Sigmoid colon (tissue), 7 donors: ENCODE measurements around the gene CCDC33. TPM values are rescaled to one million over a fixed set of nuclear protein-coding genes. Genes with fewer than 3 reads are reported as not detected.
A peak's percentile ranks its signal among the peaks of the same experiment; 100 is the strongest.

Source experiments
- DNase-seq: peaks from one replicate; pipeline ENCODE4 v3.0.0-alpha.2; 2019
- H3K27ac ChIP-seq, 4 donors: fragments of 200-600 bp; sonication (generic); one replicate each; pipeline ENCODE4 v1.5.1; 2016 to 2019; ENCODE audit warnings: mild to moderate bottlenecking in 1 of 4
- H3K27me3 ChIP-seq, 3 donors: fragments of 200-600 bp; sonication (generic); one replicate each; pipeline ENCODE4 v1.5.1; 2019; ENCODE audit warnings: mild to moderate bottlenecking in 1 of 3
- H3K36me3 ChIP-seq, 4 donors: fragments of 200-600 bp; sonication (generic); one replicate each; pipeline ENCODE4 v1.5.1; 2016 to 2019
- H3K4me1 ChIP-seq, 4 donors: fragments of 200-600 bp; sonication (generic); one replicate each; pipeline ENCODE4 v1.5.1; 2017 to 2019
- H3K4me3 ChIP-seq, 4 donors: fragments of 200-600 bp; sonication (generic); one replicate each; pipeline ENCODE4 v1.5.1; 2017 to 2019; ENCODE audit warnings: mild to moderate bottlenecking in 2 of 4, moderate library complexity in 1 of 4
- H3K9me3 ChIP-seq, 4 donors: fragments of 200-600 bp in 3 of 4; sonication (generic) in 3 of 4; one replicate each; pipeline versions ENCODE4 v1.5.1 to v1.6.1; 2013 to 2019
- EP300 ChIP-seq, 4 donors: sonication (generic); formaldehyde crosslinking; IDR thresholded peaks; one replicate each; pipeline ENCODE4 v1.6.1; 2017; ENCODE audit warnings: antibody characterized with exemption in 4 of 4
- POLR2A ChIP-seq, 2 donors: fragments of 450-650 bp; IDR thresholded peaks; one replicate each; pipeline ENCODE4 v1.6.1; 2016; ENCODE audit warnings: antibody characterized with exemption in 2 of 2, mild to moderate bottlenecking in 2 of 2, moderate library complexity in 2 of 2
- POLR2AphosphoS5 ChIP-seq, 4 donors: sonication (generic); formaldehyde crosslinking; IDR thresholded peaks; one replicate each; pipeline ENCODE4 v1.6.1; 2017; ENCODE audit warnings: antibody characterized with exemption in 4 of 4
- WGBS, 2 donors: extraction: QIAGEN DNeasy Blood & Tissue Kit; methylation state at CpG; one replicate each; pipeline ENCODE4 v1.1.7; 2013; 5-methylcytosine and 5-hydroxymethylcytosine counted together
- intact Hi-C: fragments of 100-400 bp; cut with DNase I; formaldehyde crosslinking; loops from one replicate; pipeline ENCODE4 v1.15.1; 2023
- polyA plus RNA-seq, 3 donors: library from polyadenylated mRNA; stranded (reverse); fragments of 200-250 nt; gene quantifications; one replicate each; pipeline ENCODE4 v1.2.3, GENCODE V29; 2013
- total RNA-seq, 4 donors: library from RNA; depleted of rRNA; stranded (reverse); fragments of >200 nt; gene quantifications; one replicate each; pipeline ENCODE4 v1.1.0, GENCODE V29; 2016
- TF ChIP-seq, protein P1 (sequence below), 4 experiments: fragments of 450-650 bp in 3 of 4; fragments of 200-600 bp in 1 of 4; IDR thresholded peaks; one replicate each; pipeline ENCODE4 v1.5.1; 2016 to 2019; ENCODE audit warnings: antibody characterized with exemption in 4 of 4, mild to moderate bottlenecking in 3 of 4, moderate library complexity in 2 of 4
- donor health status: healthy with polysubstance abuse.
- donor health status: Bipolar disorder and iron deficiency.
- donor health status: healthy.

Gene CCDC33
- total and polyA plus RNA-seq, 7 donors, result 0.09 to 0.60 TPM; not detected in 5

GRCh38 chr15:74239051-74239705 is 3.1 kb downstream of the CCDC33 start:
- TF ChIP-seq EP300 (IDR thresholded peaks at IDR 0.05), result no peak
- no peak for TF ChIP-seq POLR2AphosphoS5 (IDR thresholded peaks at IDR 0.05)
- TF ChIP-seq, protein P1, sequence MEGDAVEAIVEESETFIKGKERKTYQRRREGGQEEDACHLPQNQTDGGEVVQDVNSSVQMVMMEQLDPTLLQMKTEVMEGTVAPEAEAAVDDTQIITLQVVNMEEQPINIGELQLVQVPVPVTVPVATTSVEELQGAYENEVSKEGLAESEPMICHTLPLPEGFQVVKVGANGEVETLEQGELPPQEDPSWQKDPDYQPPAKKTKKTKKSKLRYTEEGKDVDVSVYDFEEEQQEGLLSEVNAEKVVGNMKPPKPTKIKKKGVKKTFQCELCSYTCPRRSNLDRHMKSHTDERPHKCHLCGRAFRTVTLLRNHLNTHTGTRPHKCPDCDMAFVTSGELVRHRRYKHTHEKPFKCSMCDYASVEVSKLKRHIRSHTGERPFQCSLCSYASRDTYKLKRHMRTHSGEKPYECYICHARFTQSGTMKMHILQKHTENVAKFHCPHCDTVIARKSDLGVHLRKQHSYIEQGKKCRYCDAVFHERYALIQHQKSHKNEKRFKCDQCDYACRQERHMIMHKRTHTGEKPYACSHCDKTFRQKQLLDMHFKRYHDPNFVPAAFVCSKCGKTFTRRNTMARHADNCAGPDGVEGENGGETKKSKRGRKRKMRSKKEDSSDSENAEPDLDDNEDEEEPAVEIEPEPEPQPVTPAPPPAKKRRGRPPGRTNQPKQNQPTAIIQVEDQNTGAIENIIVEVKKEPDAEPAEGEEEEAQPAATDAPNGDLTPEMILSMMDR (IDR thresholded peaks at IDR 0.05), result no peak
- no peak for TF ChIP-seq POLR2A (IDR thresholded peaks at IDR 0.05)
- intact Hi-C loops, result no loop called here

DNA sequence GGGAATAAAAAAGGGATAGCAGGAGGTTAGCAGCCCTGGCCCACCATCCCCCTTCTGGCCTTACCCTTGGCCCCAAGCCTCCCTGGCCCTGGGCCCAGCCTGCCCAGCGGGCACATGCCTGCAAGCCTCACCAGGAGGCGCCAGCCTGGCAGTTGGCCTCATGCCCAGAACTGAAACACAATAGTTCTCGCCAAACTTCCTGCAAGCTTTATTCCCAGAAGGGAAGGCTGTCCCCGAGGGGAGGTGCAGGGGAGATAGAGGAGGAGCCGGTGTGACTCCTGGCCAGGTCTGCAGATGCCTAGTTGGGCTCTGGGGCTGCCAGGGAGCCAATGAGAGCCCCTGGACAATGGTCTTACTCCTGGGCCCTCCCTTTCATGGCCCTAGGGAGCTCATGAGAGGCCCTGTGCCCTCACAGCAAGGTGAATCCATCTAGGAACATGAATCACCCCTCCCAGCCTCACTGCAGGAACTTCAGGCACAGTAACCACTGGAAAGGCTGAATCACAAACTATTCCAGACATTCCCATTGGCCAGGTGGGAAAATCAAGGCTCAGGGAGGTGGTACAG is 4.0 kb downstream of the CCDC33 start:
- WGBS, 2 donors, result 4 to 21% methylated on average over 5 of the region's 5 CpGs
- peak; percentile 82 for DNase-seq
- no peaks in the 10 kb centered on the region for H3K36me3 ChIP-seq
- H3K4me3 ChIP-seq, result no peak overlapping the region
- intact Hi-C loops, result no loop called here
- H3K27ac ChIP-seq, result peak overlapping the region in 3 of 4 donors; percentile 16 to 38 (median 19)
- no peaks in the 10 kb centered on the region for H3K9me3 ChIP-seq
- peaks cover 0 to 18% (median 12%) of the 10 kb centered on the region in 4 donors for H3K4me1 ChIP-seq
- peaks cover 0 to 7% (median 2%) of the 10 kb centered on the region in 3 donors for H3K27me3 ChIP-seq
- TF ChIP-seq, protein P1 (IDR thresholded peaks at IDR 0.05), result peak in 3 of 4 experiments; percentile 17 to 46 (median 20)
- TF ChIP-seq EP300 (IDR thresholded peaks at IDR 0.05) (no peak), POLR2AphosphoS5 (IDR thresholded peaks at IDR 0.05) (peak; percentile 8 to 77 (median 52))

More at GRCh38 chr15:74239051-74239705, 3.1 kb downstream of the CCDC33 start:
- no peak overlapping the region for H3K27ac ChIP-seq
- peaks cover 0 to 18% (median 11%) of the 10 kb centered on the region in 4 donors for H3K4me1 ChIP-seq
- no peaks in the 10 kb centered on the region for H3K9me3 ChIP-seq
- no peak for DNase-seq
- H3K36me3 ChIP-seq, result no peaks in the 10 kb centered on the region
- H3K4me3 ChIP-seq, result no peak overlapping the region
- 57 to 82% methylated on average over 6 of the region's 6 CpGs for WGBS, 2 donors
- H3K27me3 ChIP-seq, result no peaks in the 10 kb centered on the region

DNA sequence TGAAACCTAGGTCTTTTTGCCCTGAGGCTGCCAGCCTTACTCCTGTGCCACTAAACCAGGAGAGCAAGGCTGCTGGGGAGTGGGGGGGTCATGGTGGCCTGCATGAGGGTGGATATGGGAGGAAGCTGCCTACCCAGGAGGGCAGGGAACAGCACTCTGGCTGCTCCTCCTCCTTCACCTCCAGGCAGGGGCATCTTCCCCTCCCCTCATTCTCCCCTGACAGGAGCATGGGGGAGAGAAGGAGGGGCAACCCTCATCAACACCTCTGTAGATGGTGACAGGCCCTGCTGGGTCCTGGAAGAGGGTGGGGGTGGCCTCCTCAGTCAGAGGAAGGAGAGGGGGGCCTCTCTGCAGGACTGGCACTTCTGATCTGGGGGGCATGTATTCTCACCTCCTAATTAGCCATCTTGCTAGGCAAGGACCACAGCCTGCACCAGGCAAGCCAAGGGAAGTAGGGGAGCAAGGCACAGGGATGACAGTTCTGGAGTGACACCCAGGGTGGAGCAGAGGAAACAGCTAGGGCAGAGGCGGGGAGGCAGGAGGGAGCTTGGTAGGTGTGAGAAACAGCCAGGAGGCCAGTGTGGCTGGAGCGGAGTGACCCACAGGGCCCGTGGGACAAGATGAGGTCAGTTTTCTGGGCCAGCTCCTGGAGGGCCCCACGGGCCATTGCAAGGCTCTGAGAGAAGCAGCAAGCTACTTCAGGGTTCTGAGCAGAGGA is 4.9 kb downstream of the CCDC33 start:
- no peak for DNase-seq
- Histone ChIP-seq H3K36me3 (no peaks in the 10 kb centered on the region), H3K27ac (no peak overlapping the region), H3K27me3 (peaks cover 0 to 17% (median 11%) of the 10 kb centered on the region in 3 donors), H3K9me3 (no peaks in the 10 kb centered on the region), H3K4me1 (peaks cover 0 to 27% (median 20%) of the 10 kb centered on the region in 4 donors), H3K4me3 (no peak overlapping the region)
- no peak for TF ChIP-seq POLR2AphosphoS5 (IDR thresholded peaks at IDR 0.05)
- no peak for TF ChIP-seq EP300 (IDR thresholded peaks at IDR 0.05)
- TF ChIP-seq POLR2A (IDR thresholded peaks at IDR 0.05), result no peak
- TF ChIP-seq, protein P1 (IDR thresholded peaks at IDR 0.05), result no peak
- intact Hi-C loops, result no loop called here
- WGBS, 2 donors, result 81% methylated on average over 4 of the region's 4 CpGs

GRCh38 chr15:74242441-74243185 is 6.5 kb downstream of the CCDC33 start:
- Histone ChIP-seq H3K27ac (no peak overlapping the region), H3K4me3 (no peak overlapping the region), H3K36me3 (no peaks in the 10 kb centered on the region), H3K27me3 (peaks cover 0 to 26% (median 15%) of the 10 kb centered on the region in 3 donors), H3K4me1 (peaks cover 0 to 27% (median 20%) of the 10 kb centered on the region in 4 donors), H3K9me3 (no peaks in the 10 kb centered on the region)
- no peak for DNase-seq
- 52 to 62% methylated on average over 11 of the region's 11 CpGs for WGBS, 2 donors
- TF ChIP-seq, protein P1 (IDR thresholded peaks at IDR 0.05), result no peak
- TF ChIP-seq EP300 (IDR thresholded peaks at IDR 0.05), result no peak
- no peak for TF ChIP-seq POLR2AphosphoS5 (IDR thresholded peaks at IDR 0.05)
- TF ChIP-seq POLR2A (IDR thresholded peaks at IDR 0.05), result no peak
- intact Hi-C loops, result no loop called here
